HG03060 (cell line): Measurements from ENCODE around the gene MCTP2.

Experiments
- ATAC-seq: cut with Tn5 transposase; IDR thresholded peaks from one replicate; pipeline ENCODE4 v1.9.1; 2021; ENCODE audit warnings: low read depth, moderate number of reproducible peaks; ENCODE audit not compliant: unreplicated experiment

The MCTP2 gene

GRCh38 chr15:94259863-94260262, 28.5 kb downstream of the MCTP2 start:
- peak; percentile 25 for ATAC-seq

GRCh38 chr15:94262201-94262600, 30.8 kb downstream of the MCTP2 start:
- no peak for ATAC-seq

GRCh38 chr15:94263341-94264273, 32.2 kb downstream of the MCTP2 start:
- peak; percentile 50 for ATAC-seq

GRCh38 chr15:94265009-94265408, 33.6 kb downstream of the MCTP2 start:
- no peak for ATAC-seq

DNA sequence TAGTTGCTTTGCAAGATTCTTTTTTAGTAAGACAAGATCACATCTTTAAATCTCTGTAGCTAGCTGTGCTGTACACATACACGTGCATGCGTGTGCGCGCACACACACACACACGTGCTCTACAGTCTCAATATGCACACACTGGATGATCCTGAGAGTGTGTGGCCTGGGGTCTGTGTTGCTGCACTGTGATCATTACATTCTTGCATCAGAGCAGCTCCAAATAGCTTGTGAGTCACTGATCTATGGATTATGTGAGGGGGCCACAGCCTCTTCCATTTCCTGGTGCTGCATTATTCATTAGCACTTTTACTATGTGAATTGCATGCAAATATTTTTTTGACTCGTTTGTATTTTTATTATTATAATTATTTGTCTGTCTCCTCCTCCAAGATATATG, 34.6 kb downstream of the MCTP2 start:
- ATAC-seq: no peak

GRCh38 chr15:94266789-94267188, 35.4 kb downstream of the MCTP2 start:
- no peak for ATAC-seq

GRCh38 chr15:94269954-94270353, 38.6 kb downstream of the MCTP2 start:
- ATAC-seq: no peak

GRCh38 chr15:94270570-94270969, 39.2 kb downstream of the MCTP2 start:
- ATAC-seq: no peak

GRCh38 chr15:94272251-94272898, 41.0 kb downstream of the MCTP2 start:
- peak; percentile 62 for ATAC-seq

GRCh38 chr15:94273826-94274225, 42.5 kb downstream of the MCTP2 start:
- ATAC-seq: no peak

DNA sequence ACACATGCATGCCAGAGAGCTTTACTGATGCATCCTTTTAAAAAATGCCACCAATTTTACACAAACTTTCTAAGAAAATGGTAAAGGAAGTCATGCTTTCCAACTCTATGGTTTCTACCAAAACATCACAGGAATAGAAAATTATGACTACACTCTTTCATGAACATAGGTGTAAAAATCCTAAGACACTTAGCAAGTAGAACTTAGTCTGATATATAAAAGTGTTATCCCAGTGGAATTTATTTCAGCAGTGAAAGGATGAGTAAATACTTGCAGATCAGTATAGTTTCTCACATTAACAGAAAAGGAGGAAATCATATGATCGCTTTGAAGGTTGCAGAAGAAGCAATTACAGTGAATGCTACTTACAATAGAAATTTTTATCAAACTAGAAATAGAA, 43.4 kb downstream of the MCTP2 start:
- ATAC-seq: no peak

DNA sequence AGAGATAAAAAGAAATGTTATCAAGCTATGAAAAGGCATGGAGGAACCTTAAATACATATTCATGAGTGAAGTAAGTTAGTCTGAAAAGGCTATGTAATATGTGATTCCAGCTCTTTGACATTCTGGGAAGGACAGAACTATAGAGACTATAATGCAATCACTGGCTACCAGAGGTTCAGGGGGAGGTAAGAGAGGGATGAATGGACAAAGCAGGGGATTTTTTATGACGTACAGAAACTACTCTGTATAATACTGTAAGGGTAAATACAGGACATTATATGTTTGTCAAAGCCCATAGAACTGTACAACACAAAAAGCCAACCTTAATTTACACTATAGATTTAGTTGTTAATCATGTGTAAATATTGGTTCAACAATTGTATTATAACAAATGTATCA, 46.1 kb downstream of the MCTP2 start:
- ATAC-seq: no peak

GRCh38 chr15:94279736-94280135, 48.4 kb downstream of the MCTP2 start:
- ATAC-seq: no peak

DNA sequence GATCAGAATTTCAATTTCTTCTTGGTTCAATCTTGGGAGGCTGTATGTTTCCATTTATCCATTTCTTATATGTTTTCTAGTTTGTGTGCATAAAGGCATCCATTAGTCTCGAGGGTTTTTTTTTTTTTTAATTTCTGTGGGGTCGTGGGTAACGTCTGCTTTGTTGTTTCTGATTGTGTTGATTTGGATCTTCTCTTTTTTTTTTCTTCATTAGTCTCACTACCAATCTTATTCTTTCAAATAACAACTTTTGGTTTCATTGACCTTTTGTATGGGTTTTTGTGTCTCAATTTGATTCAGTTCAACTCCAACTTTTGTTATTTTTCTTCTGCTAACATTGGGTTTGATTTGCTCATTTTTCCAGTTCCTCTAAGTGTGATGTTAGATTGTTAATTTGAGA, 48.9 kb downstream of the MCTP2 start:
- no peak for ATAC-seq

DNA sequence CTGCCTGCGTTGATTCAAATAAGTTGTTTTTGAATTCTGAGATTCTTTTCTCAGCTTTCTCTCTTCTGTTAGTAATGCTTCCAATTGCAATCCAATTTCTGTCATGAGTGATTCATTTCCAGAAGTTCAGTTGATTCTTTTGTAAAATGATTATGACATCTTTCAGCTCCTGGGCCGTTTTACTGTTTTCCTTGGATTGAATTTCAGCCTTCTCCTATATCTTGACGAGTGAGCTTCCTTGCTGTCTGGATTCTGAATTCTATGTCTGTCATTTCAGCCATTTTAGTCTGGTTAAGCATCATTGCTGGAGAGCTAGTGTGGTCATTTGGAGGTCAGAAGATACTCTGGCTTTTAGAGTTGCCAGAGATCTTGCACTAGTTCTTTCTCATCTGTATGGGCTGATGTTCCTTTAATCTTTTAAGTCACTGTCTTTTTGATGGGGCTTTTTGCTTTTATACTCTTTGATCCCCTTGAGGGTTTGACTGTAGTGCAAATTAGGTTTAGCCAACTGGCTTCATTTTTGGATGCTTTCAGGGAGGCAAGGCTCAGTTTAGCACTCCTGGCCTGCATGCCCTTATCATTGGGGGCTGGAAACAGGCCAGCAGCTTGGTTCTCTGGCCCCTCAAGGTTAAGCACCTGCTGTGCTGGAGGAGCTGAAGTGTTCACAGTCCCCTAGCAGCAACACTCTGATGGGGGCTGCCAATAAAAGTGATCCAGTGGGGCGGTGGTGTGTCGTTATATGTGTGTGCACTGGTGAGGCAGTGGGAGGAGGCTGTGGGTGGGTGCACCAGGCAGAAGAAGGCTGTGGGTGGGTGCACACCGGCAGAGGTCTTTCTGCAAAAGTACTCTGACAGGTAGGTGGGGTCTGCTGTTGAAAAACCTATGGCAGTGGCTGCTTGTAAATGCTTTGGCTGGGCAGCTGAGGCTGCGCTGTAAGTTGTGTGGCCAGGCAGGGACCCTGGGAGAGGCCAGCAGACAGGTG, 51.2 kb downstream of the MCTP2 start:
- ATAC-seq: no peak

- ATAC-seq: no peak
Observed at GRCh38 chr15:94286583-94286982, 55.2 kb downstream of the MCTP2 start.

GRCh38 chr15:94287794-94288246, 56.5 kb downstream of the MCTP2 start:
- peak; percentile 98 for ATAC-seq

- ATAC-seq: no peak
Observed at GRCh38 chr15:94290730-94291129, 59.4 kb downstream of the MCTP2 start.

DNA sequence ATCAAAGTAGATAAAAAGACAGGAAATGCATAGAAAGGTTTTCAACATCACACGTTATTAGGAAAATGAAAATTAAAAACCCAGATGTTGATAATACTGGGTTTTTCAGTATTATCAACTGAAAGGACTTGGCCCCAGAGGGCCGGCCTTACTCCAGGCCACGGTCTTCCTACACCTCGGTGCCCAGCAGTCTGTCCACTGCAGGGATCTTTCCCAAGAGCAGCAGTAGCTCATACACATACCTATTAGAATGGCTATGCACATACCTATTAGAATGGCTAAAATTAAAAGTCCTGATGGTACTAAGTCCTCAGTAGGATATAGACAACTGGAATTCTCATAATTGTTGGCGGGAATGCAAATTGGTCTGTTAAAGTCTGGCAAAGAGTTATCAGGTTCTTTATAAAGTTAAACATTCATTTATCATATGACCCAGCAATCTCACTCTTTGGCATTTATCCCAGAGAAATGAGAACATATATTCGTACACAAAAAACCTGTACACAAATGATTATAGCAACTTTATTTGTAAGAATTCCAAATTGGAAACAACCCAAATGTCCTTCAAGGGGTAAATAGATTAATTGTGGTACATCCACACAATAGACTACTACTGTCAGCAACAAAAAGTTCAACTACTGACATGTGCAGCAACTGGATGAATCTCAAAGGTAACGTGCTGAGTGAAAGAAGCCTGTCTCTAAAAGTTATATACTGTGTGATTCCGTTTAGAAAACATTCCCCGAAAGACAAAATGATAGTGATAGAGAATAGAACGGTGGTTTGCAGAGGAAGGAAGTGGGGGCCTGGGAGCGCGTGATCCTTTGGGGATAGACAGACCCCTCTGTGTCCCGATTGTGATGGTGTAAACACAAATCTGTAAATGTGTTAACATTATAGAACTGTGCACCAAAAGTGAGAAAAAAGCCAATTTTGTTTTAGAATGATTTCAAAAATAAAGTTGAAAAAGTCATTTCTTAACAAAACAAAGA, 62.3 kb downstream of the MCTP2 start:
- ATAC-seq: no peak
